Measurements from ENCODE around the gene KCNJ1.

KCNJ1 gene

DNA sequence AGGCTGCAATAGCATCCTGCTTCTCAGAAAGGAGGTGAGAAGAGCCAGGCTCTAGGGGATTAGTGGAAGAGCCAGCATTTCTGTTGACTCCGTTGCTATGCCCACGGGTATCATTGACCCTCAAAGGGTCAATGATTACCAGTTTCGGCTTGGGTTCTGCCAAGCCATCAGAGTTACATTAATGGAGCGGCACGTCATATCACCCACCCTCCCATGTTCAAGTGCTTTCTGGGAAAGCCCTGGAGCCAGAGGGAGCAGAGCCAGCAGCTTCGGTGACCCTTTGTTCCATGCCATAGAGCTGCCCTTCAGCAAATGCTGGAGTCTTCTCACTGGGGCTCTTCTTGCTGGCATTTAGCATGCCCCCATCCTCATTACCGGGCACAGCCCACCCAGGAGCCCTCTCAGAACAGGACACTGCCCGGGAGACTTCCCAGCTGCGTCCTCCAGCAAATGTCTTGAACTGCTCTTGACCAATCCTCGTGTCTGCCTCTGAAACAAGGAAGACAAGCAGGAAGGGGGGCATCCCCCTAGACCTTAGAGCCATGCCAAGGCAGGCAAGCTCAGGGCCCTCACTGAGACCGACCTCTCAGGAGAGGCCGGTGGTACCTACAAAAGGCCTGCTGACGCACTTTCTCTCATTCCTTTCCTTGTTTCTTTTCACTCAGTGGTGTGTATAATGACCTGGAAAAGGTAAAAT, 14.6 kb downstream of the KCNJ1 start:
- DNase-seq (ENCODE audit: low read depth, low spot score), result no peak

GRCh38 chr11:128848815-128849455, 18.2 kb downstream of the KCNJ1 start:
- DNase-seq (ENCODE audit: low read depth, low spot score), result no peak

- no peak for DNase-seq (ENCODE audit: low read depth, low spot score)
These were observed 20.1 kb downstream of the KCNJ1 start for GRCh38 chr11:128846985-128847384.

GRCh38 chr11:128845334-128845780, 21.7 kb downstream of the KCNJ1 start:
- no peak for DNase-seq (ENCODE audit: low read depth, low spot score)

DNA sequence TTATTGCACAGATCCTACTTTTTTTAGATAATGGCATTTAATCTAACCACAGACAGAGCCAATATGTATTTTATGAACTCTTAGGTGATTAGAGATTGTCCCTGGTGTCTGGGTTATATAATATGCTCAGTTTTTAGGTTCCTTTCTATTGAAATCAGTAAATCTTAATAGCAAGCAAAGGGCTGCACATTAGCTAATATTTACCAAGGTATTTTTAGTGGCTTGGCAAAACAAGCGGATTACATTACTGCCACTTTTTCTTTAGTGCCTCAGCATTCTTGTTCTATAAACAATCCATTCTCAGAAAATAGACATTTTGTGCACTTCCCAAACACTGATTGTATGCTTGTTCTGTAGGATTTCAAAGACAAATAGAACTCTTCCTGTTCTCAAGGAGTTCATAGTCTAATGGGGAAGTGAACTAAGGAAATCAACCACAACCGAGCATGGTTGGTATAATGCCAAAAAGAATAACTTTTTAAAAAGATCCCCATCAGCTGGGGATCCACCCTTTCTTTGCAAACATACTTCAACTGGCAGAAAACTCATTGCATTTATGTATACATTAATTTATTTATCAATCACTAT, 23.8 kb downstream of the KCNJ1 start:
- no peak for DNase-seq (ENCODE audit: low read depth, low spot score)

- no peak for DNase-seq (ENCODE audit: low read depth, low spot score)
These were observed 25.5 kb downstream of the KCNJ1 start for GRCh38 chr11:128841461-128842072.

- DNase-seq (ENCODE audit: low read depth, low spot score), result no peak
These were observed 26.3 kb downstream of the KCNJ1 start for GRCh38 chr11:128840783-128841182.

- DNase-seq (ENCODE audit: low read depth, low spot score), result no peak
These were observed 27.0 kb downstream of the KCNJ1 start for GRCh38 chr11:128840137-128840536.

- no peak for DNase-seq (ENCODE audit: low read depth, low spot score)
These were observed 28.0 kb downstream of the KCNJ1 start for GRCh38 chr11:128839081-128839480.

DNA sequence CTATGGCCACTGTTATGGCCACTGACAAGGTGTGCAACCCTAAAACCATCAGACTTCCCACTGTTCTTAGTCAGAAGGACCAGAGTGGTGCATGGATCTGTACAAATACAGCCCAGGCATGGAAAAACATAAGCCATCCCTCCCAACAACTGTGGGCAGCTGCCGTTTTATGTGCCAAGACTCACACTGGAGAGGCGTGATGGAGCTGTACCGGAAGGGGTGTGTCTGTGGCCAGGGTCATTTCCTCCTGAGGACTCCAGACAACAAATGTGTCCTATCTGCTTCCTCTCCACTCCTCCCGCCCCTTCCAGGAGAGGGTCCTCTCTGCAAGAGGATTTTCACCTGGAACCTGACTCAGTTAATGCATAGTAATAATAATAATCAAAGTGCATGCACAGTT, 29.5 kb downstream of the KCNJ1 start:
- DNase-seq (ENCODE audit: low read depth, low spot score), result no peak

GRCh38 chr11:128835741-128836430, 31.2 kb downstream of the KCNJ1 start:
- DNase-seq (ENCODE audit: low read depth, low spot score), result no peak

GRCh38 chr11:128834157-128834556, 32.9 kb downstream of the KCNJ1 start:
- no peak for DNase-seq (ENCODE audit: low read depth, low spot score)

GRCh38 chr11:128832121-128832497, 35.0 kb downstream of the KCNJ1 start:
- no peak for DNase-seq (ENCODE audit: low read depth, low spot score)

DNA sequence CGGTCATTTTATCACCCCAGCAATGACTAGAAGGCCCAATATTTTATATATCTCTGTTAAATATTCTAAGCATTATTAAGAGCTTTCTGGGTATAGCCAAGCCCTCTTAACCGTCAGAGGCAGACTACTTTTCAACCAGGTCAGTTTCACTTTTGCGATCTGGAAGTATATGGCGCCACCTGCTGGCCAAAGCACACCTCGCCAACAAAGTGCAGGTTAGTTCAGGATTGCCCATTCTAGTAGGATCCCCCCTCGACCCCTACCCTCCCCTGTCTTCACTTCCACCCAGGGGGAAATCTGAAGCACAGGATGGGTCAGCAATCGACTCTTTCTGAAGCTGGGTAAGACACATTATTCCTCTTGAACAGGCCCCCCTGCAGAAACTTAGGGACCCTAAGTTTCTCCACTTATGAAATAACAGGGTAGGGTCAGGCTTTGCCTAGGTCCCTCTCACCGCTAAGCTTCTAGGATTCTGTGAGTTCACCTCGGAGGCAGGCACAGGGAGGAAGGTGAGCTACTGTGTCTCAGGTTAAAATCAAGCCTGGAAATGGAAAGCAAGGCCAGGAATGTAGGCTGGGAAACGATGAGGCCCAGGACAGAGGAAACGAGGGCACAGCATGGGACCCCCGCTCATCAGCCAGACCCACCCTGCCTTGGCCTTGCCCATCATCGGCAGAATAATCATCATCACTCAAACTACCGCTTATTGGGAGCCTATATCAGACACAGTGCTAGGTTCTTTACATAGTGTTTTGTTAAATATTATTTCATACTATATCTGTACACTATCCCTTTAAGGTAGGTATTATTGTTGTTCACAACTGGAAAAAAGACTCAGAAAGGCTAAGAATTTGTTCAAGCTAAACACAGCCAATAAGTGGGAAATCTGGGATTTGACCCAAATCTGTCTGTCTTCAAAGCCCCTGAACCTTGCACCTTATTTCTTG, 35.6 kb downstream of the KCNJ1 start:
- peak; percentile 70 for DNase-seq (ENCODE audit: low read depth, low spot score)

DNA sequence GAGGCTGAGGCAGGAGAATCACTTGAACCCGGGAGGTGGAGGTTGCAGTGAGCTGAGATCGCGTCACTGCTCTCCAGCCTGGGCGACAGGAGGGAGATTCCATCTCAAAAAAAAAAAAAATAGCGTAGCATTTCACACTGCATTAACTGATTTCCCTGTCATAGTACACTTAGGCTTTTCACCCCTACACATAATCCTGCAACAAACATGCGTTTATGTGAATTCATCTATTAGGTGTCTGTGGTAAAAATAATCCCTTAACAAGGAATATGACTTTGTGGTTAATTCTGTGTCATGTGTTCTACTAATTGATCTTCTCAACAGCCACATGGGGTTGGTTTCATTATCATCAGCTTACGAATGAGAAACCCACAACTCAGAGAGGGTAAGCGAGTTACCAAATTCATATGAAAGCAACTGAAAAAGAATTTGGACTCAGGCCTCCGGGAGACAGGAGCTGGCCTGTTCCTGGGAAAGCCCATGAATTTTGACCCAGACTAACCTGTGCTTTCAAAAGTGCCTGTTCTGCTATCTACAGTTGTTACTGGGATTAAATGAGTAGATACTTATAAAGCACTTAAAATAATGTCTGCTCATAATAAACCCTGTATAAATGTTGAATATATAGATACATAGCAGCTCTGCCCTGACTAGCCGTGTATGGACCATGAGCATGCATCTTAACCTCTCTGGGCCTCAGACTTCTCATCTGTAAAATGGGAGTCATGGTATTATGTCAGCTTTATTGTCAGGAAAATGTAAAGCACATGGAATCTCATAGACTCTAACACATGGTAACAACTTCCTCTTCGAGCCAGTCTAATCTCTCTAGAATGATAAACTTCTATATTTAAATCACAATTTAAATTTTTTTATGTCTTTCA, 36.6 kb downstream of the KCNJ1 start:
- DNase-seq (ENCODE audit: low read depth, low spot score), result no peak

- DNase-seq (ENCODE audit: low read depth, low spot score), result no peak
These were observed 38.7 kb downstream of the KCNJ1 start for GRCh38 chr11:128828350-128828749.

GRCh38 chr11:128827191-128827893, 39.8 kb downstream of the KCNJ1 start:
- DNase-seq (ENCODE audit: low read depth, low spot score), result no peak

- no peak for DNase-seq (ENCODE audit: low read depth, low spot score)
These were observed 41.9 kb downstream of the KCNJ1 start for GRCh38 chr11:128825050-128825784.
